ENCODE data around the gene STK24. TPM values are rescaled to one million over a fixed set of nuclear protein-coding genes. Genes with fewer than 3 reads are reported as not detected.
A peak's percentile ranks its signal among the peaks of the same experiment; 100 is the strongest.

Gene STK24
- total and polyA plus RNA-seq, 10 of the 15 experiments (the other 5 are each of a cell fraction or from before 2014, with no cell fraction given), result 7.5 to 115 (median 52.9) TPM

DNA sequence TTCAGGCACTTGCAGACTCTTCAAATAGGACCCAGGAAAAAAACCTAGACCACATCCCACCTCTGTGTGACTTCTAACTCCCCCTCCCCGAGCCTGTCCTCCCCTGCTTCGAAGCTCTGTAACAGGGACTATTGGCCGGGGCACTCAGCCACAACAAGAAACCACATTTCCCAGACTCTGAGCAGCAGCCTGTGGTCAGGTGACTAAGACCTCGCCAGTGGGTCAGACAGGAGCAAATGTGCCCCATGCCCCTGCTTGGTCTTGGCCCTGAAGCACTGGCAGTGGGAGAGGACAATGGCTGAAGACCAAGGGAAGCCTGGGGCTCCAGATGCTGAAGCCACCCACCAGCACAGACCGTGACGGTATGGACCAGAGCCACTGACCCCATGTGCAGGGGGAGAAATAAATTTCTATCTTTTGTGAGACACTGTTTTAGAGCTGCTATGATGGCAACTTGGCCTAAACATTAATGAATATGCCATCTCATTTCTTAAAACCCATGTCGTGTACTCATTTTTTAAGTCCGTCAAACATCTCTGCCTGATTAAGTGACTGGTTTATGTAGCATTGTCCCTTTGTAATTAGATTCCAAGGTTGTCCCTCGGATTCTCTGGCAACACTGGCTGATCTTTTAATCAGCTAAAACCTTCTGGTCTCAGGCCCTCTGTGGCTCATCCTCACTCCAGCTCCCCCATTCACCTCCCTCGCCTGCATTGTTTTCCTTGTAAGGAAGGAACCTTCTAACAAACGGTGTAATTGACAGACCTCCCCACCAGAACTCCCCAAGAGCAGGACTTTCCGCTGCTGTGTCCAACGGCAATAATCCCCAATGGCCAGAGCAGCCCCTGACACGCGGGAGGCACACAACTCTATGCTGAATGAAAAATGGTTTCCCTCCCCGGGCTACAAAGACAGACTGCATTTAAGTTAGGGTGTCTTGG, 98.4 kb downstream of the STK24 start (continued):
- TF ChIP-seq, protein P1, sequence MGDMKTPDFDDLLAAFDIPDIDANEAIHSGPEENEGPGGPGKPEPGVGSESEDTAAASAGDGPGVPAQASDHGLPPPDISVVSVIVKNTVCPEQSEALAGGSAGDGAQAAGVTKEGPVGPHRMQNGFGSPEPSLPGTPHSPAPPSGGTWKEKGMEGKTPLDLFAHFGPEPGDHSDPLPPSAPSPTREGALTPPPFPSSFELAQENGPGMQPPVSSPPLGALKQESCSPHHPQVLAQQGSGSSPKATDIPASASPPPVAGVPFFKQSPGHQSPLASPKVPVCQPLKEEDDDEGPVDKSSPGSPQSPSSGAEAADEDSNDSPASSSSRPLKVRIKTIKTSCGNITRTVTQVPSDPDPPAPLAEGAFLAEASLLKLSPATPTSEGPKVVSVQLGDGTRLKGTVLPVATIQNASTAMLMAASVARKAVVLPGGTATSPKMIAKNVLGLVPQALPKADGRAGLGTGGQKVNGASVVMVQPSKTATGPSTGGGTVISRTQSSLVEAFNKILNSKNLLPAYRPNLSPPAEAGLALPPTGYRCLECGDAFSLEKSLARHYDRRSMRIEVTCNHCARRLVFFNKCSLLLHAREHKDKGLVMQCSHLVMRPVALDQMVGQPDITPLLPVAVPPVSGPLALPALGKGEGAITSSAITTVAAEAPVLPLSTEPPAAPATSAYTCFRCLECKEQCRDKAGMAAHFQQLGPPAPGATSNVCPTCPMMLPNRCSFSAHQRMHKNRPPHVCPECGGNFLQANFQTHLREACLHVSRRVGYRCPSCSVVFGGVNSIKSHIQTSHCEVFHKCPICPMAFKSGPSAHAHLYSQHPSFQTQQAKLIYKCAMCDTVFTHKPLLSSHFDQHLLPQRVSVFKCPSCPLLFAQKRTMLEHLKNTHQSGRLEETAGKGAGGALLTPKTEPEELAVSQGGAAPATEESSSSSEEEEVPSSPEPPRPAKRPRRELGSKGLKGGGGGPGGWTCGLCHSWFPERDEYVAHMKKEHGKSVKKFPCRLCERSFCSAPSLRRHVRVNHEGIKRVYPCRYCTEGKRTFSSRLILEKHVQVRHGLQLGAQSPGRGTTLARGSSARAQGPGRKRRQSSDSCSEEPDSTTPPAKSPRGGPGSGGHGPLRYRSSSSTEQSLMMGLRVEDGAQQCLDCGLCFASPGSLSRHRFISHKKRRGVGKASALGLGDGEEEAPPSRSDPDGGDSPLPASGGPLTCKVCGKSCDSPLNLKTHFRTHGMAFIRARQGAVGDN (IDR thresholded peaks at IDR 0.05), result peak; percentile 63; the same call in 1 of the 2 replicates
- TF ChIP-seq RFX5 (IDR thresholded peaks at IDR 0.05; ENCODE audit: low read depth, low read length), result no peak
- TF ChIP-seq FOXM1 (IDR thresholded peaks at IDR 0.05; ENCODE audit: low read depth, low read length), result no peak
- TF ChIP-seq TCF7 (IDR thresholded peaks at IDR 0.05; ENCODE audit: borderline replicate concordance), result no peak
- TF ChIP-seq, protein P2, sequence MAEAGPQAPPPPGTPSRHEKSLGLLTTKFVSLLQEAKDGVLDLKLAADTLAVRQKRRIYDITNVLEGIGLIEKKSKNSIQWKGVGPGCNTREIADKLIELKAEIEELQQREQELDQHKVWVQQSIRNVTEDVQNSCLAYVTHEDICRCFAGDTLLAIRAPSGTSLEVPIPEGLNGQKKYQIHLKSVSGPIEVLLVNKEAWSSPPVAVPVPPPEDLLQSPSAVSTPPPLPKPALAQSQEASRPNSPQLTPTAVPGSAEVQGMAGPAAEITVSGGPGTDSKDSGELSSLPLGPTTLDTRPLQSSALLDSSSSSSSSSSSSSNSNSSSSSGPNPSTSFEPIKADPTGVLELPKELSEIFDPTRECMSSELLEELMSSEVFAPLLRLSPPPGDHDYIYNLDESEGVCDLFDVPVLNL (IDR thresholded peaks at IDR 0.05; ENCODE audit: low read depth, low read length), result no peak
- TF ChIP-seq NFXL1 (IDR thresholded peaks at IDR 0.05; ENCODE audit: borderline replicate concordance), result no peak
- no peak for TF ChIP-seq RELA (IDR thresholded peaks at IDR 0.05; ENCODE audit: borderline replicate concordance, partially characterized antibody)
- no peak for TF ChIP-seq WRNIP1 (IDR thresholded peaks at IDR 0.05; ENCODE audit: borderline replicate concordance, low read depth, low read length)
- TF ChIP-seq, protein P3, sequence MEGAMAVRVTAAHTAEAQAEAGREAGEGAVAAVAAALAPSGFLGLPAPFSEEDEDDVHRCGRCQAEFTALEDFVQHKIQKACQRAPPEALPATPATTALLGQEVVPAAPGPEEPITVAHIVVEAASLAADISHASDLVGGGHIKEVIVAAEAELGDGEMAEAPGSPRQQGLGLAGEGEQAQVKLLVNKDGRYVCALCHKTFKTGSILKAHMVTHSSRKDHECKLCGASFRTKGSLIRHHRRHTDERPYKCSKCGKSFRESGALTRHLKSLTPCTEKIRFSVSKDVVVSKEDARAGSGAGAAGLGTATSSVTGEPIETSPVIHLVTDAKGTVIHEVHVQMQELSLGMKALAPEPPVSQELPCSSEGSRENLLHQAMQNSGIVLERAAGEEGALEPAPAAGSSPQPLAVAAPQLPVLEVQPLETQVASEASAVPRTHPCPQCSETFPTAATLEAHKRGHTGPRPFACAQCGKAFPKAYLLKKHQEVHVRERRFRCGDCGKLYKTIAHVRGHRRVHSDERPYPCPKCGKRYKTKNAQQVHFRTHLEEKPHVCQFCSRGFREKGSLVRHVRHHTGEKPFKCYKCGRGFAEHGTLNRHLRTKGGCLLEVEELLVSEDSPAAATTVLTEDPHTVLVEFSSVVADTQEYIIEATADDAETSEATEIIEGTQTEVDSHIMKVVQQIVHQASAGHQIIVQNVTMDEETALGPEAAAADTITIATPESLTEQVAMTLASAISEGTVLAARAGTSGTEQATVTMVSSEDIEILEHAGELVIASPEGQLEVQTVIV (IDR thresholded peaks at IDR 0.05; ENCODE audit: borderline replicate concordance, partially characterized antibody), result no peak
- TF ChIP-seq EZH2 (IDR thresholded peaks at IDR 0.05; ENCODE audit: borderline replicate concordance, control insufficient read depth, low read depth, low read length), result no peak
- no peak for TF ChIP-seq FOS (IDR thresholded peaks at IDR 0.05; ENCODE audit: borderline replicate concordance, extremely low read depth, insufficient read length)
- no peak; the same call in 1 of the 2 replicates for TF ChIP-seq MTA2 (IDR thresholded peaks at IDR 0.05; ENCODE audit: low read depth)
- no peak for TF ChIP-seq ZNF384 (IDR thresholded peaks at IDR 0.05; ENCODE audit: borderline replicate concordance, low read depth, low read length)
- TF ChIP-seq SREBF1 (IDR thresholded peaks at IDR 0.05; ENCODE audit: low read length), result no peak
- 0 out of 2 replicates have a peak, but pooled peaks have one; percentile 33 for TF ChIP-seq IKZF1 (conservative IDR thresholded peaks at IDR 0.05)
- no peak for TF ChIP-seq RB1 (IDR thresholded peaks at IDR 0.05; ENCODE audit: borderline replicate concordance)
- no peak for TF ChIP-seq HDGF (IDR thresholded peaks at IDR 0.05)
- TF ChIP-seq, protein P4, sequence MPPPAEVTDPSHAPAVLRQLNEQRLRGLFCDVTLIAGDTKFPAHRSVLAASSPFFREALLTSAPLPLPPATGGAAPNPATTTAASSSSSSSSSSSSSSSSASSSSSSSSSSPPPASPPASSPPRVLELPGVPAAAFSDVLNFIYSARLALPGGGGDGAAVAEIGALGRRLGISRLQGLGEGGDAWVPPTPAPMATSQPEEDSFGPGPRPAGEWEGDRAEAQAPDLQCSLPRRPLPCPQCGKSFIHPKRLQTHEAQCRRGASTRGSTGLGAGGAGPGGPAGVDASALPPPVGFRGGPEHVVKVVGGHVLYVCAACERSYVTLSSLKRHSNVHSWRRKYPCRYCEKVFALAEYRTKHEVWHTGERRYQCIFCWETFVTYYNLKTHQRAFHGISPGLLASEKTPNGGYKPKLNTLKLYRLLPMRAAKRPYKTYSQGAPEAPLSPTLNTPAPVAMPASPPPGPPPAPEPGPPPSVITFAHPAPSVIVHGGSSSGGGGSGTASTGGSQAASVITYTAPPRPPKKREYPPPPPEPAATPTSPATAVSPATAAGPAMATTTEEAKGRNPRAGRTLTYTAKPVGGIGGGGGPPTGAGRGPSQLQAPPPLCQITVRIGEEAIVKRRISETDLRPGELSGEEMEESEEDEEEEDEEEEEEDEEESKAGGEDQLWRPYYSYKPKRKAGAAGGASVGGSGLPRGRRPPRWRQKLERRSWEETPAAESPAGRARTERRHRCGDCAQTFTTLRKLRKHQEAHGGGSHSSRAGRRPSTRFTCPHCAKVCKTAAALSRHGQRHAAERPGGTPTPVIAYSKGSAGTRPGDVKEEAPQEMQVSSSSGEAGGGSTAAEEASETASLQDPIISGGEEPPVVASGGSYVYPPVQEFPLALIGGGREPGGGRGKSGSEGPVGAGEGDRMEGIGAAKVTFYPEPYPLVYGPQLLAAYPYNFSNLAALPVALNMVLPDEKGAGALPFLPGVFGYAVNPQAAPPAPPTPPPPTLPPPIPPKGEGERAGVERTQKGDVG (CRISPR knock-in tag; IDR thresholded peaks at IDR 0.05), result no peak
